Stimulated activated CD4-positive, alpha-beta T cell treated with anti-CD3 and anti-CD28 coated beads, Interleukin-1b, Interleukin-23, amount 100 ng/mL, for 24 hours (primary cell): ENCODE measurements around the gene RPTN.

Experiments used
- DNase-seq, 4 experiments: peaks; one replicate each; pipeline ENCODE4 v3.0.0-alpha.2; 2020; ENCODE audit warnings: low read depth in 4 of 4, low spot score in 1 of 4

The RPTN gene

GRCh38 chr1:152112101-152112884 lies 46.7 kb downstream of the RPTN start:
- DNase-seq: no peak

DNA sequence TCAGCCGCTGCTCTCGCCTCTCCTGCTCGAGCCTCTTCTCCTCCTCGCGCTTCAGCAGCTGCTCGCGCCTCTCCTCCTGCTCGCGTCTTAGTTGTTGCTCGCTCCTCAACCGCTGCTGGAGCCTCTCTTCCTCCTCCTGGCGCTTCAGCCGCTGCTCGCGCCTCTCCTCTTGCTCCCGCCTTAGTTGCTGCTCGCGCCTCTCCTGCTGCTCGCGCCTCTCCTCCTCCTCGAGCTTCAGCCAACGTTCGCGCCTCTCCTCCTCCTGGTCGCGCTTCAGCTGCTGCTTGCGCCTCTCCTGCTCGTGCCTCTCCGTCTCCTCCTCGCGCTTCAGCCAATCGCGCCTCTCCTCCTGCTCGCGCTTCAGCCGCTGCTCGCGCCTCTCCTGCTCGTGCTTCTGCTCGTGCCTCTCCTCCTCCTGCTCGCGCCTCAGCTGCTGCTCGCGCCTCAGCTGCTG lies 47.5 kb downstream of the RPTN start:
- DNase-seq: no peak

GRCh38 chr1:152110860-152111514 lies 48.0 kb downstream of the RPTN start:
- no peak for DNase-seq

DNA sequence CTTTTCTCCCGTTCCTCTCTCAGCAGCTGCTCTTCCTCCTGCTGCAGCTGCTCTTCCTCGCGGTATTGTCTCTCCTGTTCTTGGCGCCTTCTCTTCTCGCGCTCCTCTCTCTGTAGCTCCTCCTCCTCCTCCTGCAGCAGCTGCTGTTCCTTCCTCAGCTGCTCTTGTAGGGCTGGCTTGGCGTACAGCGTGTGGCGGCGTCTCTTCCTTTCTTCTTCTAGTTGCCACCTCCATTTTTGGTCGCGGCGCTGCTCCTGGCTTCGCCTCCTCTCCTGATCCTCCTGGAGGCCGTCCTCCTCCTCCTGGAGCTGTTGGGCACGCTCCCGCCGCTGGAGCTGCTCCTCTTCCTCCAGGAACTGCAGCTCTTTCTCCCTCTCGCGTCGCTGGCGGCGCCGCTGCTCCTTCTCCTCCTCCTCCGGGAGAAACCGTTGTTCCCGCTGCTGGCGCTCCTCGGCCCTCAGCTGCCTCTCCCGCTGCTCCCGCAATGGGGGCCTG lies 48.6 kb downstream of the RPTN start:
- DNase-seq: no peak

GRCh38 chr1:152109998-152110294 lies 49.1 kb downstream of the RPTN start:
- no peak for DNase-seq

- no peak for DNase-seq
These were observed 49.6 kb downstream of the RPTN start for GRCh38 chr1:152109231-152109997.

DNA sequence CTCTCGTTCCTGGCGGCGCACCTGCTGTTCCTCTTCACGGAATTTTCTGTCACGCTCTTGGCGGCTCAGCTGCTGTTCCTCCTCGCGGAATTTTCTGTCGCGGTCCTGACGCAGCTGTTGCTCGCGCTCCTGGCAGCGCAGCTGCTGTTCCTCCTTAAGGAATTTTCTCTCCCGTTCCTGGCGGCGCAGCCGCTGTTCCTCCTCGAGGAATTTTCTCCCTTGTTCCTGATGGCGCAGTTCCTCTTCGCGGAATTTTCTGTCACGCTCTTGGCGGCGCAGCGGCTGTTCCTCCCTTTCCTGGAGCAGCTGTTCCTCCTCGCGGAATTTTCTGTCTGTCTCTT lies 50.2 kb downstream of the RPTN start:
- no peak for DNase-seq

GRCh38 chr1:152107984-152108881 lies 50.8 kb downstream of the RPTN start:
- DNase-seq: no peak

GRCh38 chr1:152107031-152107983 lies 51.7 kb downstream of the RPTN start:
- no peak for DNase-seq

DNA sequence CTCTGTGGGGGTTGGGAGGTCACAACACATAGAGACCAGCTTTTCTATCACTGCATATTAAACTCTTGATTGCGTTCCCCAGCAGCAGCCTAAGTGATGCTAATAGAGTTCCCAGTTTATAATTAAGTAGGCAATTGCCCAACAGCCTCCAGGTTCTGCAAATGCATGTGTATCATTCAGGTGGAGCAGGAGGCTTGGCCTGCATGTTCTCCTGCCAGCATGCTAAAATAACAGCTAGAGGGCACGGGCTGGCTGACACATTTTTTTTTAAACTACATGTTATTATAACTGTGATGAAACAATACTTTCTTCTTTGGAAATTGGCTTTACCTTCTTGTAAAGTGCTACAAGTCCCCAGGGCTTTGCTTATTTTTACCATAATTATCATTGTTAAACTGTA lies 54.2 kb downstream of the RPTN start:
- DNase-seq: no peak
